CD4-positive, alpha-beta T cell treated with Interleukin-10 for 1 hour (primary cell): ENCODE results near the gene SH3PXD2B.
A peak's percentile ranks its signal among the peaks of the same experiment; 100 is the strongest.
"Not testable (repeated sequence)": the region's sequence is repeated elsewhere in the genome, so short reads cannot be mapped to it uniquely, and the experiment has no call there.

ENCODE experiments used
- DNase-seq: peaks from one replicate; pipeline ENCODE4 v3.0.0-alpha.2; 2020

Gene SH3PXD2B

GRCh38 chr5:172485511-172486202 lies 31.3 kb upstream of the SH3PXD2B start:
- DNase-seq, result no peak

GRCh38 chr5:172484664-172485063 lies 30.3 kb upstream of the SH3PXD2B start:
- DNase-seq, result no peak

GRCh38 chr5:172482156-172483020 lies 28.1 kb upstream of the SH3PXD2B start:
- DNase-seq, result no peak

- no peak for DNase-seq
These were observed 26.9 kb upstream of the SH3PXD2B start for GRCh38 chr5:172481011-172481800.

GRCh38 chr5:172479784-172480115 lies 25.4 kb upstream of the SH3PXD2B start:
- no peak for DNase-seq

- peak; percentile 68 for DNase-seq
These were observed 24.9 kb upstream of the SH3PXD2B start for GRCh38 chr5:172479034-172479783.

- DNase-seq, result not testable (repeated sequence)
These were observed 24.3 kb upstream of the SH3PXD2B start for GRCh38 chr5:172478695-172479033.

GRCh38 chr5:172478256-172478655 lies 23.9 kb upstream of the SH3PXD2B start:
- no peak for DNase-seq

GRCh38 chr5:172477466-172477865 lies 23.1 kb upstream of the SH3PXD2B start:
- DNase-seq, result no peak

- no peak for DNase-seq
These were observed 20.0 kb upstream of the SH3PXD2B start for GRCh38 chr5:172474293-172474692.

GRCh38 chr5:172473427-172473826 lies 19.1 kb upstream of the SH3PXD2B start:
- DNase-seq, result no peak

GRCh38 chr5:172469697-172470096 lies 15.4 kb upstream of the SH3PXD2B start:
- no peak for DNase-seq

- DNase-seq, result no peak
These were observed 11.7 kb upstream of the SH3PXD2B start for GRCh38 chr5:172466062-172466461.

GRCh38 chr5:172463031-172463430 lies 8.7 kb upstream of the SH3PXD2B start:
- no peak for DNase-seq

- no peak for DNase-seq
These were observed 5.4 kb upstream of the SH3PXD2B start for GRCh38 chr5:172459783-172460165.

- no peak for DNase-seq
These were observed 4.9 kb upstream of the SH3PXD2B start for GRCh38 chr5:172458976-172459782.

- no peak for DNase-seq
These were observed 1.9 kb upstream of the SH3PXD2B start for GRCh38 chr5:172456076-172456722.

GRCh38 chr5:172455511-172456061 lies 1.3 kb upstream of the SH3PXD2B start:
- no peak for DNase-seq

- no peak for DNase-seq
These were observed 709 bp upstream of the SH3PXD2B start for GRCh38 chr5:172455087-172455381.

- no peak for DNase-seq
These were observed 353 bp downstream of the SH3PXD2B start for GRCh38 chr5:172453986-172454357.

GRCh38 chr5:172453206-172453985 lies 929 bp downstream of the SH3PXD2B start:
- DNase-seq, result no peak
